Activated CD8-positive, alpha-beta memory T cell treated with anti-CD3 and anti-CD28 coated beads for 4 hours (primary cell): ENCODE results near the gene S1PR2.
"Not testable (repeated sequence)": the region's sequence is repeated elsewhere in the genome, so short reads cannot be mapped to it uniquely, and the experiment has no call there.

Experiments used
- DNase-seq, 2 donors: peaks; one replicate each; pipeline ENCODE4 v3.0.0-alpha.2; 2020; ENCODE audit warnings: low read depth in 2 of 2

S1PR2 gene

GRCh38 chr19:10191347-10191746 is 39.8 kb downstream of the S1PR2 start:
- DNase-seq = no peak

DNA sequence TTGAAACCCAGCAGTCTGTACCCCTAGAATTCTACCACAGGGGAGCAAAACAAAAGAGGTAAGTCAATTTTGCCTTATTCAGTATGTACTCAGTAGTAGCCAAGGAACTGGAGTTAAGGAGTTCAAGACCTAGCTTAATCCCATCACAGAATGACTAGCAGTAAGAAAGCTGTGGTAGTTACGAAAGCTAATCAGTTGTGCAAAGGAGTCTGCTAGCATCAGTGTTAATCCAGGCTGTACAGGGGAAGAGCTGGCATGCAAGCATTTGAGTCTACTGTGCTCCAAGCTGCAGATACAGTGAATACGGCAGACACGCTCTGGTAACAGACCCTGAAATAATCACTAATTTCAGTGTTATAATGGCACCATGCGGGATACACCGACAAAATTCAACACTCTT is 41.1 kb downstream of the S1PR2 start:
- no peak for DNase-seq

GRCh38 chr19:10189616-10190015 is 41.5 kb downstream of the S1PR2 start:
- no peak for DNase-seq

GRCh38 chr19:10187315-10187714 is 43.8 kb downstream of the S1PR2 start:
- DNase-seq = no peak

GRCh38 chr19:10184636-10185035 is 46.5 kb downstream of the S1PR2 start:
- no peak for DNase-seq

DNA sequence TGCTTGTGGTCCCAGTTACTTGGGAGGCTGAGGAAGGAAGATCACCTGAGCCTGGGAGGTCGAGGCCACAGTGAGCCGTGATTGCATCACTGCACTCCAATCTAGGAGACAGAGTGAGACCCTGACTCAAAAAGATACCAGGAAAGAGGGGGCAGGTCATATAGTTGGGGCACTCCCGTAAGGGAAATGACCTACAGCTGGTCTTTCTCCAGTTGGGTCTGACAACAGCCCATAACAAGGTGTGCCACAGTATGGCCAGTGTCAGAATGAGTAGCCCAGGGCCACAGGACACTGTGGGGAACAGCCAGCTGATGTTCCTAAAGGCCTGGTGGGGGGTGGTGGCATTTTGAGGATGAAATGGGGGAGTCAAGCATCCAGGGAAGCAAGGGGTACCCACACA is 47.2 kb downstream of the S1PR2 start:
- no peak for DNase-seq

- no peak for DNase-seq
These were observed 48.3 kb downstream of the S1PR2 start for GRCh38 chr19:10182847-10183246.

DNA sequence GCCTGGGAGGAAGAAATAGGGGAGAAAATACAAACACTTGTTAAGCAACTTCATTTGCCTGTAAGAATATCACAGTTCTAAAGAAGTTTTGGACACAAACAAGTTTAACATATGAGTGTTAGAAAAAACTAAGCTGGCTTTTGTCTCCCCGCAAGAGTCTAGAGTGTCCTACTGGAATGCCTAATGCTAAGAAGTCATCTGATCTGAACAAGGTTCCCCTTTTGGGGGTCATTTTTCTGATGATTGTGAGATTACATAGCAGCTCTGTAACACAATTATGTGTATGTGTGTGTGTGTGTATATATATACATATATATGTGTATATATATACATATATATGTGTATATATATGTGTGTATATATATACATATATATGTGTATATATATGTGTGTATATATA is 49.1 kb downstream of the S1PR2 start:
- no peak for DNase-seq

DNA sequence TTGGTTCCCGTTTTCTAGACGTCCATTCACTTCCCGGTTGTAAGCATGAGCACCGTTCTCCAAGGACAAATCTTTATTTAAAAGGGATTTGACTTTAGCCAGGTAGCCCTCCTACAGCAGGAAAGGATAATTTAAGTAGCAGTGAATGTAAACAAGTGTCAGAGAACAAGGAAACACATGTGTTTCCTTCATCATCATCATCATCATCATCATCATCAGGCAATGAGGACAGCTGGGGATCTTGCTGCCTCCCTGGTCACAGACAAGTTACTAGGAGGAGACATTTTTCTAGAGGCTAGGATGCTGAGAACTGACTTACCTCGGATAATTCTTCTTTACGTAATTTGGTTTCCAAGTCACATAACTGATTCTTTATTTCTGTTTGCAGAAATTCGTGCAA is 50.7 kb downstream of the S1PR2 start:
- no peak for DNase-seq

DNA sequence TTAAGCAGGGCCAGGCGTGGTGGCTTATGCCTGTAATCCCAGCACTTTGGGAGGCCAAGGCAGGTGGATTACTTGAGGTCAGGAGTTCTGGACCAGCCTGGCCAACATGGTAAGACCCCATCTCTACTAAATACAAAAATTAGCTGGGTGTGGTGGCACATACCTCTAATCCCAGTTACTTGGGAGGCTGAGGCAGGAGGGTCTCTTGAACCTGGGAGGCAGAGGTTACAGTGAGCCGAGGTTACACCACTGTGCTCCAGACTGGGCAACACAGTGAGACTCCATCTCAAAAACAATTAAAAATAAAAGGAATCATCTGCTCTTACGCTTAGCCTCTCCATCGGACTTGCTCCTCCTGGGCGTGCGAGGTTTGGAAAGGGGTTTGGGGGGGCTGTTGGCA is 51.1 kb downstream of the S1PR2 start:
- DNase-seq = not testable (repeated sequence)

DNA sequence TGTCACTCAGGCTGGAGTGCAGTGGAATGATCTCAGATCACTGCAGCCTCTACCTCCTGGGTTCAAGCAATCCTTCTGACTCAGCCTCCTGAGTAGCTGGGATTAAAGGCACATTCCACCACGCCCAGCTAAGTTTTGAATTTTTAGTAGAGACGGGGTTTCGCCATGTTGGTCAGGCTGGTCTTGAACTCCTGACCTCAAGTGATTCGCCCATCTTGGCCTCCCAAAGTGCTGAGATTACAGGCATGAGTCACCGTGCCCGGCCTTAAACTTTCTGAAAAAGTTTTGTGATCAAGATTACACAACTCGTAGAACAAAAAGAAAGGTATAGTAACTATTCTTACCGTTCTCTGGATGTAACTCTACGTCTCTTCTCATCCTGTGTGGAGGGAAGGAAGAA is 57.6 kb downstream of the S1PR2 start:
- DNase-seq = no peak
